ENCODE results near the gene KCNMA1.

The KCNMA1 gene

DNA sequence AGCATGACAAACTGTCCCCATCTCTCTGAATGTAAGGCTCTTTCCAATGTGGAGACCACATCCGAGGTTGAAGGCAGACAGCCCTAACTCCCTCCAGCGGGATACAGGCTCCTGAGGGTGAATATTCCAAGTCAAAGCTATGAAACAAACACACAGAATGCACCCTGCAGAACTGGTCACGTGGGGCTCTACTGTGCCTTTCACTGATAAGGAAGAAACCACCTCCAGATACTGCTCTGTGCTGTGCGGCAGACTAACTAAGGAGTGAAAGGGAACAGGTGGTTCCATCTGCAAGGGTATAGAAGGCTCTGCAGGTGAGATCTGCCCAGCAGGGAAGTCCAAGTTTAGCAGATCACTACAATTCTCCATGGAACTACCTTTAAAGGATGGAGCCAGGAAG is 534.4 kb downstream of the KCNMA1 start:
- DNase-seq (ENCODE audit: low read depth in 2 of 3, low spot score in 2 of 3) = no peak

DNA sequence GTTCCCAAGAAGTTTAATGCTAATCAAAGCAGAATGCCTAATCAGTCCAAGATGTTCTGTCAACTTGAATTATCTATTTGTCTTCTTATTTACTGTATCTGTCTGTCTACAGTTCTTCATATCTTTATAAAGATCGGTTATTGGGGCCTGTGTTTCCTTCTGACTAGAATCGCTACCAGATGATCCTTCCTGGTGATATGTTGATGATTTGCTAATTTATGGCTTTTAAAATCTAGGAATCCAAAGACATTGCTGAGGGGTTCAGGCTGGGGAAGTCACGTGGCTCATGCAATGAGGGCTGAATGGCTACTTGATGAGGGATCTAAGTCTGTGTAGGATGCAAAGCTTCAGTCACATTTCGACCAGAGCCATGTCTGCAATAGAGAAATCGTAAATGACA is 536.3 kb downstream of the KCNMA1 start:
- no peak for DNase-seq (ENCODE audit: low read depth in 2 of 3, low spot score in 2 of 3)

- no peak for DNase-seq (ENCODE audit: low read depth in 2 of 3, low spot score in 2 of 3)
These were observed 538.5 kb downstream of the KCNMA1 start for GRCh38 chr10:77099136-77099535.

- DNase-seq (ENCODE audit: low read depth in 2 of 3, low spot score in 2 of 3) = no peak
These were observed 540.0 kb downstream of the KCNMA1 start for GRCh38 chr10:77097625-77098024.

- no peak for DNase-seq (ENCODE audit: low read depth in 2 of 3, low spot score in 2 of 3)
These were observed 544.5 kb downstream of the KCNMA1 start for GRCh38 chr10:77093126-77093525.

DNA sequence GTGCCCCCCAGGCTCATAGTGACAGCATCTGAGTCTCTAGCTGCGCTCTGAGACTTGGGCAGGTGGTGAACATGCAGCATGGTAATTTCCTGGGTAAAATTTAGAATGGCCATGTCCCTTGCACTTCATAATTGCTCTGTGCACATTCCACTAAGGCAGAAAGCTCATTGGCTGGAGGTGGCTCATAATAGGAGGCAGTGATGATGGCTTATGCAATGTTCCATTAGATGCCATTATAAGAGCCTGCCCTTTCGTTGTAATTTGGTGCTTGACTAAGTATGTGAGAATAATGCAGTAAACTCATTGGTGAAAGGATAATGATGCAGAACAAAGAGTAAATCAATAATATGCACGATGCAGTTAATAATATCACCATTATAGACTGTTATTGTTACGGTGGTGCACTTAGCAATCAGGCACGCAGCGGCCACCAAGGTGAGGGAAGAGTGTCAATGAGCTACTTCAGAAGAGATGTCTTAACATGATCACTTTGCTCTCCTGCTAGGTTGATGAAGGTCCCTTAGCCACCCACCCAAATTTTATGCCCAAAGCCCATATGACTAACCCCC is 545.9 kb downstream of the KCNMA1 start:
- DNase-seq (ENCODE audit: low read depth in 2 of 3, low spot score in 2 of 3) = no peak

DNA sequence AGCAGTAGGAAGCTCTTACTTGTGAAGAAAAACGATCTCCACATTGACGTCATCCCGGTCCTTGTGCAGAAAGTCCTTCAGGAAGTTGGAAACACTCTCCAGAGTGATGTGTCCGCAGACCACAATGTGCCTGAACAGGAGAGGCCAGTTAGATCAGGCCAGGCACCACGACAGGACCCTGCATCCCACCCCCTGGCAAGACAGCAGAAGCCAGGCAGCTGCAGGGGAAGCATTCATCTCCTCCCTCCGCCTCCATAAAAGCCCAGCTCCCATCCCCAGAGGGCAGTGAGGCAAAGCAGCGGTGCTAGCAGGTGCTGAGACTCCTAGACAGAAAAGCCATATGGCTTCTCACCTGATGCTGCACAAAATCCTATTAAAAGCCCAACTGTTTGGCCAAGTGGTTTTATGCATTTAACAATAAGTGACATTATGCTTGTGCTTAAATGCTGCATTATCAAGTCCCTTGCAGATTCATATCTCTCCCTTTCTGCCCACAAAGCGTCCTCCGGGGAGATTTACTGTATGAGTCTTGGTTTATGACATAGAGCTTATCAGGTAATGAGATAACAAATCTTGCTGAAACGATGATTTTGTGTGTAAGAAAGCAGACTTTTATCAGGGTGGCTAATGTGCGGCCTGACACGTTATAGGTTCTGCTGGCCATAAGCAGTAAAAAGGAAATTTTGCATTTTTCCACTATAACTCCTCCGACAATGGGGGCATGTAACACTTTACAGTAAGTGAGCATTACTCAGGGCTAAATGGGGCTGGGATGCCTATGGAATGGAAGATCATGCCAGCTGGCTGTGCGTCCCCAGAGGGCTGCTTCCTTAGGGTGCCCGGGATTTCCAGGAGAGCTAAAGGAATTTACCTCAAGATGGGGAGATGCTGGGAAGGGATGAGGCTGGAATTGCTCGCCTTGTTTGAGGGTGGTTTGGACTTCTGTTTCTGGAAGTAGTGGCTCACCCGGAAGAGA is 546.9 kb downstream of the KCNMA1 start:
- no peak for DNase-seq (ENCODE audit: low read depth in 2 of 3, low spot score in 2 of 3)

- DNase-seq (ENCODE audit: low read depth in 2 of 3, low spot score in 2 of 3) = no peak
These were observed 550.2 kb downstream of the KCNMA1 start for GRCh38 chr10:77087366-77087765.

GRCh38 chr10:77086081-77086480 is 551.5 kb downstream of the KCNMA1 start:
- DNase-seq (ENCODE audit: low read depth in 2 of 3, low spot score in 2 of 3) = no peak

DNA sequence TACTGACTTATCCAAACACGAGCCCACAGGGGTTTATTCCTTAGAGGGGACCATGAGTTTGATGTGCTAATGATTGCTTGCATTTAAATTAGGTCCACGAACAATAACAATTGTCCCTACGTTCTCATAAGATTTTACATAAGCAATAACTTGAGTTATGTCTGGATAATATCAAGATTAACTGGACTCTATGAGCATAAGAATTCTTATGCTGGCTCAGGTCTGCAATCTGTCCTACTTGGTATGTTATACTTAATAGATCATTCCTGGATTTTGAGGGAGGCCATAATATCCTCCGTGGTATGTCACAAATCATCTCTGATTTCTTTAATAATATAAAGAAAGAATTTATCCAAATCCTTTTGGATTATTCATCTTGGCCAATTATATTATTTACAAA is 552.3 kb downstream of the KCNMA1 start:
- DNase-seq (ENCODE audit: low read depth in 2 of 3, low spot score in 2 of 3) = no peak

DNA sequence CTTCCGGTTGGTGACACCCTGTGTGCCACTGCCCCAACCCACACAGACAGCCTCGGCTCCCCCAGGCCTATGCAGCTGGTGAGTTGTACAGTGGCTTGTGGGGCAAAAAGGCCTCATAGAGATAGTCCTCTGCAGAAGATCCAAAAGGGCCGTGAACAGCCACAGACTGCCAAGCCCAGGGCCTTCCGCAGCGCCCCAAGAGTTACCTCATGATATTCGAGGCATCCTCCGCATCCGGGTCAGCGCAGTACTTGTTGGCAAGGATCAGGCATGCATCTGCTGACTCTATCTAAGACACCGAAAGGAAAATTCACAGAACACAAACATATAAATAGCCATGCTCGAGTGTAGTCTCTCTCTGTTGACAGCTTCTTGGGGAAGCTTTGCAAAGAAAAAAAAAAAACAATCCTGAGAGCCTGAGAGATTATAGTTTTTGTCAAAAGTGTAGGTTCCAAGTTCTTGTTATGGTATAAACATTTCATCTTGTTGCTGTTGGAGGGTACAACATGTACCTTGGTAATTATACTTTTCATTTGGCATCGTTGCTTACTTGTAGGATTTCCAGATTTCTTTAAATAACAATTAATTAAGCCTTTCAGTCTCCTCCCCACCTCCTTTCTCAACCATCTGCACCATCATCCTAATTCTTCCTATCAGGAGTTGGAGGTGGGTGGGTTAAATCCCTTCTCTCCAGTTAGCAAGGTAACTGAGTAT is 553.0 kb downstream of the KCNMA1 start:
- DNase-seq (ENCODE audit: low read depth in 2 of 3, low spot score in 2 of 3) = no peak

- no peak for DNase-seq (ENCODE audit: low read depth in 2 of 3, low spot score in 2 of 3)
These were observed 554.9 kb downstream of the KCNMA1 start for GRCh38 chr10:77082601-77083252.

- no peak for DNase-seq (ENCODE audit: low read depth in 2 of 3, low spot score in 2 of 3)
These were observed 556.1 kb downstream of the KCNMA1 start for GRCh38 chr10:77081481-77081891.

- DNase-seq (ENCODE audit: low read depth in 2 of 3, low spot score in 2 of 3) = no peak
These were observed 557.1 kb downstream of the KCNMA1 start for GRCh38 chr10:77080361-77081027.

- no peak for DNase-seq (ENCODE audit: low read depth in 2 of 3, low spot score in 2 of 3)
These were observed 557.9 kb downstream of the KCNMA1 start for GRCh38 chr10:77079592-77080300.

DNA sequence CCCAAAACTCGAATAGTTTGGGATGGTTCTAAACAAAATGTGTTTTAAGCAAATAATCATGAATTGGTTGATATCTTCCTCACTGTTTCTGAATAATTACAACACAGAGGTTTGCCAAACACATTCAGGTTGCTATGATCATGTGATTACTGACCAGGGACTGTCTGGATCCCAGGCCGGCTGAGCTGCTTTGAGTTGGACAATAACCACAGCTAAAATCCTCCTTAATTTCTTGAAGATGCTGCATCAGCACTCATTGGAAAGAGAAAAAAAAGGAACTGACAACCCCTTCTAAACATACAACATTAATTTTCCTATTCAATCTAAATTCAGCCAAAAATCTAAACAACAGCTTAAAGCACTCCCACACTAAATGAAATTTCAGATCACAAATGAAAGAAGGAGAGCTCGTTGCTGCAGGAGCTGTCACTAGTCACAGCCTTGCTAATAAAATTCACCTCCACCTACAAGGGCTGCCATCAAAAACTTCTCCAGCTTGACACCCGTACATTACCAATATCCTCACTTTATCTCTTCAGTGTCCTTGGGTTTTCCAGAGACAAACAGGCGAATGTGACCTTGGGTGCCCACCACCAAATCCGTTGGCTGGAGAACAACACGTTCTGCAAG is 560.2 kb downstream of the KCNMA1 start:
- no peak for DNase-seq (ENCODE audit: low read depth in 2 of 3, low spot score in 2 of 3)

GRCh38 chr10:77075926-77076325 is 561.7 kb downstream of the KCNMA1 start:
- no peak for DNase-seq (ENCODE audit: low read depth in 2 of 3, low spot score in 2 of 3)

DNA sequence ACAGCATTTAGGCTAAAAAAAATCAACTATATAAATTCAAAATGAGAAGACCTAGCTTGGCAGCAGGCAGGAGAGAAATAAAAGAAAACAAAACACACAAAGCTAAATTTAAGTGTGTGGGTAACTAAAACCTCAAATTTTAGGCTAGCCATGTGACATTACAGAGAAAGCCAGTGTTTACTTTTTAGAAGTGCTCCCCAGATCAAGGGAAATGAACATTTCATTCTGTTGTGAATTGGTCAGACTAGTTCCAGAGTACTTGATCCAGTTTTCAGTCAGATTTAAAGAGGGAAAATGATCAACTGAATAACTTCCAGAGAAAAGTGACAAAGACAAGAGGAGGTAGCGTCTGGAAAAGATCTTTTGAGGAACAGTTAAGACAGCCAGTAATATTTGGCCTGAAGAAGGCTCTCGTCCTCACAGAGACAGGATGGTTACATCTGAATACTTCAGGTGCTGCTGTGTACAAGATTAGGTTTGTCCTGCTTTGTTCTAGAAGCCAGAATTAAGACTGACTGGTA is 563.4 kb downstream of the KCNMA1 start:
- no peak for DNase-seq (ENCODE audit: low read depth in 2 of 3, low spot score in 2 of 3)

DNA sequence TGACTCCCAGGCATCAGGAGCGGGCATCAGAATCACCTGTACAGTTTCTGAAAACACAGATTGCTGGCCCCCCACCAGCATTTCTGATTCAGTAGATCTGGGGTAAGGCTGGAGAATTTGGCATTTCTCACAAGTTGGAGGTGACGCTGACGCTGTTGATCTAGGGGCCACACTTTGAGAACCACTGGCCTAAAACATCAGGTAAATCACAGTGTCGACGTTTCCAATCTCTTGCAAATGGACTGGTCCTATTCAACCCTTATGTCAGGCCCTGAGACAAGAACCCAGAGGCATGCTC is 564.0 kb downstream of the KCNMA1 start:
- DNase-seq (ENCODE audit: low read depth in 2 of 3, low spot score in 2 of 3) = no peak

Measured in activated CD8-positive, alpha-beta memory T cell treated with anti-CD3 and anti-CD28 coated beads for 48 hours (primary cell).